Stimulated activated naive CD4-positive, alpha-beta T cell treated with Interleukin-2 at 50 U/mL for 16 hours (primary cell): ENCODE measurements around the gene GSTM2.
"Not testable (repeated sequence)": the region's sequence is repeated elsewhere in the genome, so short reads cannot be mapped to it uniquely, and the experiment has no call there.

Experiments used
- DNase-seq: peaks from one replicate; lab custom pipeline; 2025; lab: John Stamatoyannopoulos, UW

GSTM2 gene

DNA sequence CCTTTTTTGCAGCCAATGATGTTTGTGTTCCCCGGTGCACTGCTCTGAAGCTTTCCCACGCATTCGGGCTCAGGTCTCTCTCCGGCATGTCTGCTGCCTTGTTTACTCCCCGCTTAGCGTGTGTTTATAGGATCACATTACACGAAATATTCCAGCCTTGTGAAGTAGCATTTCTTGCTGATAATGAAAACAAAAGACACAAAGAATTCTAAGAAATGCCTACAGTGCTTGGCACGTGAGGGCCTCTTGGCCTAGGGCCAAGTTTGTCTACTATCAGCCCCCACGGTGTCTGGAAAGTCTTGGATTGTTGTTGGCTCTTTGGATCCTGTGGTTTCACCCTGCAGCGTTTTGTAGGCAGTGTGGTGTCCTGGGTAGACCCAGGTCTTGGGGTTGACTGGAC, 23.2 kb upstream of the GSTM2 start:
- no peak for DNase-seq

GRCh38 chr1:109649491-109649914, 18.4 kb upstream of the GSTM2 start:
- no peak for DNase-seq

DNA sequence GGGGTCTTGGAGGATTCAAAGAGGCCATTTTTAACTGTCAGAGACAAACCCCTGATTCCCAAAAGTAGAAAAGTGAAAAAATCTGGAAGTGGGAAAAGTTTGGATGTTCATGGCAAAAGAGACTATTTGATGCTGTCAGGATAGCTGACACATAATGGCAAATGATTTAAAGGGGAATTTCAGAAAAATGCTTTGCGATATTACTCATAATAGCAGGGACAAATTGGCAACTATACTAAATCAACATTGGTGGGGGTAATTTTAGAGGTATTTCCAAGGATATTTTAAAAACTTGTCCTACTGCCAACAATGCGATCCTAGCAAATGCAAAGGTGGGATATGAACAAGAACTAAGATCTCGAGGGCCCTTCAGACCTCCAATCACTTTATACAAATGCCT, 17.2 kb upstream of the GSTM2 start:
- no peak for DNase-seq

DNA sequence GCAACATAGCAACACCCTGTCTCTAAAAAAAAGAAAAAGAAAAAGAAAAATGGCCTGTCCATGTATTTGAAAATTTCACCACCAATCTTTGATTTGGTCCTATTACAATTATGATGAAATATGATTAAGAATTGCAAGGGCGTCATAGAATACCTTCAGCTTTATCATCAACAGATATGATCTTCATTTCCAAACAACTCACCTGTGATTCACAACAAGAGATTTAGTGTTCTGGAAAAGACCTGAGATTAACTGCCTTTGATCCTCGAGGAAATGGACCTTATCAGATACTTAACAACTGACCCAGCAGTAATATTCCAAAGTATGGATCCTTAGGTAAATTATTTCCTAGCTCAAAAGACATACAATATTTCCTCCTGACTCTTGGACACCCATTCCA, 15.5 kb upstream of the GSTM2 start:
- DNase-seq: no peak

- no peak for DNase-seq
Observed at GRCh38 chr1:109653306-109653705, 14.6 kb upstream of the GSTM2 start.

DNA sequence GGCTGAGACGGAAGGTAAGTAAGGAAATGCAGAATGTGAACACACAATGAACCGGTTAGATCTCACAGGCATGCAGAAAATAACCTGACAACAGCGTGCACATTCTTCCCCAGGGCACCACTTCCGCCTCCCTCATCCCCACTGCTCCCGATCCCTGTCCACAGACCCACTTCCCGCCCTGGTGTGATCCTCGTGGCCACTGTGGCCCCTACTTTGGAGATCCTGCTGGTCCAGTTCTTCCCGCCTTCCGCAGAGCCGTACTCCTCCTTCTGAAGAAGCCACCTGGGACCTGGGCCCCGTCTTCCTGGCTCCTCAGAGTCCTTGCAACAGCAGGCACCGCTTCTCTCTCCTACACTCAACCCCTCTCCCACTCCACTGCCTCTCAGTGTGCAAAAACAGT, 13.3 kb upstream of the GSTM2 start:
- no peak for DNase-seq

GRCh38 chr1:109655615-109656519, 12.0 kb upstream of the GSTM2 start, which contains the start of gene GSTM4:
GSTM4 (plus strand) TSS chr1:109656099; CDS start chr1:109656390, 291 bp downstream.
- peak; percentile 60 for DNase-seq

- no peak for DNase-seq
Observed at GRCh38 chr1:109657395-109657794, 10.5 kb upstream of the GSTM2 start.

DNA sequence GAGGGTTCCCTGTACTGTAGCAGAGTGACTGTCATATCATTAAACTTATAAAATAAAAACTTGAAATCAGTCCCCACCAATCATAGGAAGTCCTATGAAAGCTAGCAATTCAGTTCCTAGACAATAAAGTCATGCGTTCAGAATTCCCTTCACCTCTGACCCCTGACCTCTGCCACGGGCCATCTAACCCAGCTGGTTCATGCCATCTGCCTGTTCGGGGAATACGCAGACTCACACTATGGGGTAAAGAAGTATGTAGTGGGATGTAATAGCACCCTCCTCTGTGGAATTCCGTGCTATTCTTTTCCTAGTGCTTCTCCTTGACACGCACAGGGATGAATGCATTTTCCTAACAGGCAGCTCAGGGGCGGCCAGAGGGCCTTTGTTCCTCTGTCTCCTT, 9.9 kb upstream of the GSTM2 start:
- DNase-seq: no peak

- no peak for DNase-seq
Observed at GRCh38 chr1:109658533-109659042, 9.3 kb upstream of the GSTM2 start.

DNA sequence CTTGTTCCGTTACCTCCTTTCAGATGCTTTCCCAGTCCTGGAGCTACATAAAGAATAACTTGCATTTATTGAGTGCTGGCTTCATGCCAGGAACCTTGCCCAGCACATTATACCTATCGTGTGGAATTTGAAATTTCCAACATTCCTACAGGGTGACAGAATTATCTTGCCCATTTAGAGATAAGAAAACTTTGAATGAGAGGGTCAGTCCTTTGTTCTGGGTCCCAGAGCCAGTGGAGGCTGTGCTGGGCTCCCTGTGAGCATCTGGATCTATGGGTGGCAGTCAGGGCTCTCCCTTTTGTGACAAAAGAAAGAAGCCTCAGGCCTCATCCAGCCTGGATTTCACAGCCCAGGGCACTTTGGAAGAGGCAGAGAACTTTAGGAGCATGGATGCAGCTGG, 8.7 kb upstream of the GSTM2 start:
- no peak for DNase-seq

- DNase-seq: no peak
Observed at GRCh38 chr1:109659997-109660690, 7.7 kb upstream of the GSTM2 start.

DNA sequence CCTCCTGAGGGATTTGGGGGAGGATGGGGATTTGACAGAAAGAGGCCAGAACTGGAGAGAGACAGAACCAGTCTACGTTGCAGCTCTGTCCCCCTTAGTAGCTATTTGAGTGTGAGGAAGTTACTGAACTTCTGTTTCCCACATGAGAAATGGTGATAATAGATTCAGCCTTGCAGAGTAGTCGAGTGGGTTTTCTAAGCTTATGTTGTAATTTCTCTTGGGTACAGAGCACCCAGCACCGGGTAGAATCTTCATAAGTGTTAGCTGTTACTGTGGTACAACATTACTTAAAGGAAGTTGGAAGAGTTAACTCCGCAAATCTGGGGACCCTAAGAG, 7.2 kb upstream of the GSTM2 start:
- not testable (repeated sequence) for DNase-seq

DNA sequence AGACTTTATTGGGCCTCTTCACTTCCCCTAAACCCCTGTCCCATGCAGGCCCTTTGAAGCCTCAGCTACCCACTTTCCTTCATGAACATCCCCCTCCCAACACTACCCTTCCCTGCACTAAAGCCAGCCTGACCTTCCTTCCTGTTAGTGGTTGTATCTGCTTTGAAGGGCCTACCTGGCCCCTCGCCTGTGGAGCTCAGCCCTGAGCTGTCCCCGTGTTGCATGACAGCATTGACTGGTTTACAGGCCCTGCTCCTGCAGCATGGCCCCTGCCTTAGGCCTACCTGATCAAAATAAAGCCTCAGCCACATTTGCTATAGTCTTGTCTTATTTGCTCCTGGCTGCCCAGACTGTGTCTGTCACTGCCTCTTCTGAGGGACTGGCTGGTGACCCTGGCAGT, 6.5 kb upstream of the GSTM2 start:
- no peak for DNase-seq

- no peak for DNase-seq
Observed at GRCh38 chr1:109664671-109665070, 3.2 kb upstream of the GSTM2 start.

DNA sequence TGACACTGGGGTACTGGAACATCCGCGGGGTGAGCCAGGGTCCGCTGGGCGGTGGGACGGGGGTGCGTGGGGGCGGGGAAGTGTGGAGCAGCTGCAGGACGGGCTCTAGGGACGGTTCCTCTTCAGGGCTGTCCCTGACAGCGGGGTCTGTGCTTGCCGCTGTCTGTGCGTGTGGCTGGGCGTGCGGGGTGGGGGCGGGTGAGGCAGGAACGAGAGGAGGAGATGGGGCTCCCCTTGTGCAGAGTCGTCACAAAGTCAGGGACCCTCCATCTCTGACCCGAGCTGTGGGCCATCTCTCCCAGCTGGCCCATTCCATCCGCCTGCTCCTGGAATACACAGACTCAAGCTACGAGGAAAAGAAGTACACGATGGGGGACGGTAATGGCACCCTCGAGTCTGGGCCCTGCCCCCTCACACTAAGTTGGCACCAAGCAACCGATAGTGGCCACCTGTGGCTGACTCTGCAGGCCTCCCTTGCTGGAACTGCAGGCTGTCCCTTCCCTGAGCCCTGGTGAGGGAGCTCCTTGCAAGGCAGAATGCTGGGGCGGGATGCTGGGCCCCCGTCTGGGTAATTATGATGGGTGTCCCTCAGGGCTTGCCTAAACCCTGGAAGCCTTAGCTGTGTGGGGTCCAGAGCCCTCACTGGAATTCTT, 392 bp downstream of the GSTM2 start:
- no peak for DNase-seq

DNA sequence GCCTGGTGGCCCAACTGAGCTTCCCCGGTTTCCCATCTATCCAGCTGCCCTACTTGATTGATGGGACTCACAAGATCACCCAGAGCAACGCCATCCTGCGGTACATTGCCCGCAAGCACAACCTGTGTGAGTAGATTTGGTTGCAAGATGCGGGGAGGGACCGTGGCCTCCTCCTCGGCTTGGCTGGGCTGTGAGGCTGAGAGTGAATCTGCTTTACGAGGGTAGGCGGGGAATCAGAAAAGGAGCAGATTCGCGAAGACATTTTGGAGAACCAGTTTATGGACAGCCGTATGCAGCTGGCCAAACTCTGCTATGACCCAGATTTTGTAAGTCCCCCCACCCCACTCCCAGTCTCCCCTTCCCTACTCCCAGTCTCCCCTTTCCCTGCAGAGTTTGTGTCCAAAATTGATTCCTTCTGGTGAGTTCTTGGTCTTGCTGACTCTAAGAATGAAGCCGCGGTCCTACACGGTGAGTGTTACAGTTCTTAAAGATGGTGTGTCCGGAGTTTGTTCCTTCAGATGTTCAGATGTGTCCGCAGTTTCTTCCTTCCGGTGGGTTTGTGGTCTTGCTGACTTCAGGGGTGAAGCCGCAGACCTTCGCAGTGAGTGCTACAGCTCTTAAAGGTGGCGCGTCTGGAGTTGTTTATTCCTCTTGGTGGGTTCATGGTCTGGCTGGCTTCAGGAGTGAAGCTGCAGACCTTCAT, 1.5 kb downstream of the GSTM2 start:
- DNase-seq: no peak

- DNase-seq: not testable (repeated sequence)
Observed at GRCh38 chr1:109669949-109670302, 2.1 kb downstream of the GSTM2 start.

DNA sequence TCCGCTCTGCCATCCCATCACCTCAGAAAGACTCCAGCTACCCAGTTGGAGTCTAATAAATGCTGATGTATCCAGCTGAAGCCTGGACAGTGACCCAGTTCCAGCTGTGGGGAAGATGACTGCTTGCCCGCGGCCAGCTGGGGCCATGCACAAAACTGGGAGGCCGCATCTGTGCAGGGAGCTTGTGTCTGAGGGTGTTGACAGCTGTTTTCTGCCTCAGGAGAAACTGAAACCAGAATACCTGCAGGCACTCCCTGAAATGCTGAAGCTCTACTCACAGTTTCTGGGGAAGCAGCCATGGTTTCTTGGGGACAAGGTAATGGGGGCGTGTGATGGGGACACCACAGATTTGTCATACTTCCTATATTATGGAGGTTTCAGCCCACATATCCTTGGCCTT, 3.2 kb downstream of the GSTM2 start:
- no peak for DNase-seq

GRCh38 chr1:109673861-109674260, 6.0 kb downstream of the GSTM2 start:
- not testable (repeated sequence) for DNase-seq

DNA sequence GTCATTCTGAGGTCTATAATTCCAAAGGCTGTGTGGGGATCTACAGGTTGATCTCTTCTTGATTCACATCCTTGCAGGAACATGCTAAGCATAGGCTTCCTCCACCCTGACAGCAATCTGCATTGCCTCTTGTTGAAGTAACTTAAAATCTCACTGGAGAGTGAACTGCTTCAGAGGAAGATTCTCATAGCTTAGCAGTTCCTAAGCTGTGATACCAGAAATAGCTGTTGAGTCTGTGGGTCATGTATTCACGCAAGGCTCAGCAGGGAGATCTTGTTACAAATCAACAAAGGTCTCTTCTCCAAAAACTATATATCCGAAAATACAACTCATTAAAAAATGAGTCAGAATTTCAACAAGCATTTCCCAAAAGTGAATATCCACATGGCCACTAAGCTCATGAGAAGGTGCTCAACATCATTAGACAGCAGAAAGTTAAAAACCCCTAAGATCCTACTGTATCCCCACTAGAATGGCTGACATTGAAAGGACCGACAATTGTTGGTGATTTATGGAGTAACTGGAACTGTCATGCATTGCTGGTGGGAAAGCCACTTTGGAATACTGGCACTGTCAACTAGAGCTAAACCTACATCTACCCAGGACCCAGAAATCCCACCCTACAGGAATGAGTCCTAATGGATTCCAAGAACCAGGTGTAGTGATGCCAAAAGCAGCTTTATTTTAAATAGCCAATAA, 9.0 kb downstream of the GSTM2 start:
- not testable (repeated sequence) for DNase-seq
